Retinal pigment epithelial cell (primary cell): ENCODE results near the gene PMF1.

Experiments
- DNase-seq: peaks from one replicate; pipeline ENCODE4 v3.0.0-alpha.2; 2010; ENCODE audit warnings: low read depth
- H3K4me3 ChIP-seq: 2 replicates; pipeline ENCODE4 v1.5.1; 2011; ENCODE audit warnings: mild to moderate bottlenecking, low read length, control low read depth, moderate library complexity
- TF ChIP-seq, protein P1 (sequence below): conservative IDR thresholded peaks from 2 replicates; pipeline ENCODE4 v1.5.1; 2011; ENCODE audit warnings: low read depth, low read length, control low read depth, inconsistent platforms

Gene PMF1, protein sequence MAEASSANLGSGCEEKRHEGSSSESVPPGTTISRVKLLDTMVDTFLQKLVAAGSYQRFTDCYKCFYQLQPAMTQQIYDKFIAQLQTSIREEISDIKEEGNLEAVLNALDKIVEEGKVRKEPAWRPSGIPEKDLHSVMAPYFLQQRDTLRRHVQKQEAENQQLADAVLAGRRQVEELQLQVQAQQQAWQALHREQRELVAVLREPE

DNA sequence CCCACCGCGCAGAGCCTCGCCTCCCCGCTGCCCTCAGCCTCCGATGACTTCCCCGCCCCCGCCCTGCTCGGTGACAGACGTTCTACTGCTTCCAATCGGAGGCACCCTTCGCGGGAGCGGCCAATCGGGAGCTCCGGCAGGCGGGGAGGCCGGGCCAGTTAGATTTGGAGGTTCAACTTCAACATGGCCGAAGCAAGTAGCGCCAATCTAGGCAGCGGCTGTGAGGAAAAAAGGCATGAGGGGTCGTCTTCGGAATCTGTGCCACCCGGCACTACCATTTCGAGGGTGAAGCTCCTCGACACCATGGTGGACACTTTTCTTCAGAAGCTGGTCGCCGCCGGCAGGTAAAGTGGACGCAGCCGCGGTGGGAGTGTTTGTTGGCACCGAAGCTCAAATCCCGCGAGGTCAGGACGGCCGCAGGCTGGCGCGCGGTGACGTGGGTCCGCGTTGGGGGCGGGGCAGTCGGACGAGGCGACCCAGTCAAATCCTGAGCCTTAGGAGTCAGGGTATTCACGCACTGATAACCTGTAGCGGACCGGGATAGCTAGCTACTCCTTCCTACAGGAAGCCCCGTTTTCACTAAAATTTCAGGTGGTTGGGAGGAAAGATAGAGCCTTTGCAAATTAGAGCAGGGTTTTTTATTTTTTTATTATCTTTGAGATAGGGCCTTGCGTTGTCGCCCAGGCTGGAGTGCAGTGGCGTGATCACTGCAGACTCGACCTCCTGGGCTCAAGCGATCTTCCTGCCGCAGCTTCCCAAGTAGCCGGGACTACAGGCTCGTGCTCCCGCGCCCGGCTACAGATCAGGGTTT is at the start of gene PMF1:
Gene PMF1, plus strand, starts transcription at position 175 of the 811 bp plus-strand sequence. Its CDS starts 9 bp downstream, at position 184.
- TF ChIP-seq, protein P1, sequence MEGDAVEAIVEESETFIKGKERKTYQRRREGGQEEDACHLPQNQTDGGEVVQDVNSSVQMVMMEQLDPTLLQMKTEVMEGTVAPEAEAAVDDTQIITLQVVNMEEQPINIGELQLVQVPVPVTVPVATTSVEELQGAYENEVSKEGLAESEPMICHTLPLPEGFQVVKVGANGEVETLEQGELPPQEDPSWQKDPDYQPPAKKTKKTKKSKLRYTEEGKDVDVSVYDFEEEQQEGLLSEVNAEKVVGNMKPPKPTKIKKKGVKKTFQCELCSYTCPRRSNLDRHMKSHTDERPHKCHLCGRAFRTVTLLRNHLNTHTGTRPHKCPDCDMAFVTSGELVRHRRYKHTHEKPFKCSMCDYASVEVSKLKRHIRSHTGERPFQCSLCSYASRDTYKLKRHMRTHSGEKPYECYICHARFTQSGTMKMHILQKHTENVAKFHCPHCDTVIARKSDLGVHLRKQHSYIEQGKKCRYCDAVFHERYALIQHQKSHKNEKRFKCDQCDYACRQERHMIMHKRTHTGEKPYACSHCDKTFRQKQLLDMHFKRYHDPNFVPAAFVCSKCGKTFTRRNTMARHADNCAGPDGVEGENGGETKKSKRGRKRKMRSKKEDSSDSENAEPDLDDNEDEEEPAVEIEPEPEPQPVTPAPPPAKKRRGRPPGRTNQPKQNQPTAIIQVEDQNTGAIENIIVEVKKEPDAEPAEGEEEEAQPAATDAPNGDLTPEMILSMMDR = no peak
- peak; percentile 87 for DNase-seq
- H3K4me3 ChIP-seq = peak within 1 kb of the TSS; percentile 91

DNA sequence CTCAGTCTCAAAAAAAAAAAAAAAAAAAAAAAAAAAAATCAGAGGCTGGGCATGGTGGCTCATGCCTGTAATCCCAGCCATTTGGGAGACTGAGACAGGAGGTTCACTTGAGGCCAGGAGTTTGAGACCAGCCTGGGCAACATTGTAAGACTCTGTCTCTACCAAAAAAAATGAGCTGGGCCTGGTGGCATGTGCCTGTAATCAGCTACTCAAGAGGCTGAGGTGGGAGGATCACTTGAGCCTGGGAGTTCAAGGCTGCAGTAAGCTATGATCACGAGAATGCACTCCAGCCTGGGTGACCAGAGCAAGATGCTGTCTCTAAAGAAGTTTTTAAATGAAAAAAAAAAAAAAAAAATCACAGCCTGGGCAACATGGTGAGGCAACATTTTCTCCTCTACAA is 49.1 kb upstream of the PMF1 start:
- TF ChIP-seq, protein P1 = no peak
- no peak overlapping the region for H3K4me3 ChIP-seq
- no peak for DNase-seq

DNA sequence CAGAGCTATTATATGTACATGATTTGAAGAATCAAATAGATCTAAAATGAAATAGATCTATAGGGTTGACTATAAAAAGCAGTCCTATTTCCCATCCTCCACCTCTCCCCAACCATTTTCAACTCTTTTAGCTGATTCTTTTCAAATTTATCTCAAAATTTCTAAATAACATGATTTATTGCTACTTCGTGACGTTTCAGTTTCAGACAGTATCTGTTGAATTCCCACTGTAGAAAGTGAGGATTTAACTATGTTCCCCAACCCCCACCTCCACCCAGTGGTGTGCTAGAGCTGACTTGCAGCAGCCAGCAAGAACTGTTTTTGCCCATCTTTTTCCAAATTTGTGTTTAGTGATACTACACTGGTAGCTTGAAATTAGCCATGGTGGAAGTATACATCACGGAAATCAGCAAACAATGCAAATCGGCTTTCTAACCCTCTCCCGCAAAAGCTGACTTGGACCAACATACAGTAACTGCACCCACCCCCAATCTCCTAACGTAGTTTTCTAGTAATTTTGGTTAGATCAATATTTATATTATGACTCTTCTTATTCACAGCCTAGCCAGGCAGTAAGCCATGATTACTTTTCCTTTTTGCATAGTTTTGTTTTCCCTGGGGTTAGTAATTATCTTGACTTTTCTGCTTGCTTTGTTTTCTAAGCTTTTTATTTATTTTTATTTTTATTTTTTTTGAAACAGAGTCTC is 48.5 kb upstream of the PMF1 start:
- no peak for DNase-seq
- TF ChIP-seq, protein P1 = no peak
- no peak overlapping the region for H3K4me3 ChIP-seq

DNA sequence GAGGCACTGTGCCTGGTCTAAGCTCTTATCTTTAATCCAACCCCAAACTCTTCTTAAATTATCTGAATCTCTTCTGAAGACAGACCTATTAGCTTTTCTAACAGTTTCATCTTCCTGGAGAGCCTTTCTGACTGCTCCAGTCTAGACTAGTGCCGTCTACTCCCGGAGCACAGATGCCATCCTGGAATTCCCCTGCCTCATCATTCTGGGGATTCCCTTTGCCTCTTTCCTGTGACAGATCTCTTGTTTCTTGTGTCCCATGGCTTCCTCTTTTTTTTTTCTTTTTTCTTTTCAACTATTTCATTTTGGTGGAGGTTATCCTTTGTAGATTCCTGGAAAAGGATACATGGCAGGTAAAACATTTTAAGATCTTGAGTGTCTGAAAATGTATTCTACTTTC is 47.7 kb upstream of the PMF1 start:
- no peak for DNase-seq
- H3K4me3 ChIP-seq = no peak overlapping the region
- TF ChIP-seq, protein P1 = no peak

DNA sequence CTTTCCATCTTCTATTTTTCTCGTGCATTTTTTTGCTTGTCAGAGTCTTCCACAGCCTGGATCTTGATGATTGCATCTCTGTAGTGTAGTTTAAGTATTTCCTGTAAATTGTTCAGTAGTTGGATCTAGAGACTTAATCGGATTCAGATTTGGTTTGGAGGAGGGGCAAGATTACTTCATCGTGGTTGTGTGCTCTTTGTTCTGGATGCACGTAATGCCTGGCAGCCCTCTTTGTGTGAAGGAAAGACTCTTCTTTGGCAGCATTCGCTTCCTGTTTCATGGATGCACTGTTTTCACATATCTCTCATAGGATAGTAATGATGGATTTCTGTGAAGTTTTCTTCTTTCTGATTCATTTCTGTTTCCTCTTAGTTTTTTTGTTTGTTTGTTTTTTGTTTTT is 45.3 kb upstream of the PMF1 start:
- no peak overlapping the region for H3K4me3 ChIP-seq
- no peak for DNase-seq
- TF ChIP-seq, protein P1 = no peak

DNA sequence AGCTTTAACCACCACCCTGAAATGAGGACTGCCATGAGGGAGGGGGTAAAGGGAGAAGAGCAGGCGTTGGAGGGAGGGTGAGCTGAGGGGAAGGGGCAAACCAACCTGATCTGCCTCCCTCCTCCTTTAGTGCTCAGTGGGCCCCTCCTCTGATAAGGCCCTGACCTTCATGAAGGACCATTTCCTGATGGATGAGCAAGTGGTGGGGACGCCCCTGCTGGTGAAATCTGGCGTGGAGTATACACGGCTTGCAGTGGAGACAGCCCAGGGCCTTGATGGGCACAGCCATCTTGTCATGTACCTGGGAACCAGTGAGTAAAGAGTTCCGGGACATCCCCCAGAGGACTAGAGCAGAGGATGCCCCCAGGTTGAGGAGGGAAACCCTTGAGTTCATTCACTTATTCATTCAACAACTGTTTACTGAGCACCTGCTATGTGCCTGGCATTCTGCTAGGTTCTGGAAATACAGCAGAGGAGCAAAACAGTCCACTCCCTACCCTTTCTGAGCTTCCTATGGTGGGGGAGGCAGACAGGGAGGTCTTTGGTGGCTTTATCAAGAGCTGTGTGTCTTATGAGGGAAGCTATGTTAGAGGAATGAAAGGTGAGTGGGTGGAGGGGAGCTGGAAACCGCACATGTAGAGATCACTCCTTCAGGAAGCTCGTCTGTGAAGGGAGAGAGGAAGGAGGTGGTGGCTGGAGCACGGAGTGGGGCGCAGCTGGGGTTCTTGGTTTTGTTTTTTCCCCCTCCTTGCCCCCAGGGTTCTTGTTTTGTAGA is 39.9 kb upstream of the PMF1 start:
- no peak overlapping the region for H3K4me3 ChIP-seq
- no peak for DNase-seq
- TF ChIP-seq, protein P1 = no peak
